Endothelial cell of umbilical vein (primary cell): ENCODE results near the gene DCLK3. TPM values are rescaled to one million over a fixed set of nuclear protein-coding genes. Genes with fewer than 3 reads are reported as not detected.

ENCODE experiments used
- BruUV-seq: library from RNA; stranded (reverse); fragments of 400-500 nt; replicated peaks from 2 replicates; lab custom pipeline; 2021; lab: Mats Ljungman, UMichigan
- CTCF ChIA-PET: fragments of 300-600, 350-600 bp; sonication (Branson Sonifier 250); formaldehyde crosslinking; loops from one replicate; lab custom pipeline; 2021; ENCODE audit warnings: antibody characterized with exemption, inconsistent platforms; lab: Charles Lee
- POLR2A ChIA-PET: fragments of 300-600, 350-600 bp; sonication (Branson Sonifier 250); formaldehyde crosslinking; loops from one replicate; lab custom pipeline; 2021; ENCODE audit warnings: antibody characterized with exemption, inconsistent platforms; lab: Charles Lee
- DNase-seq: peaks from one replicate; pipeline ENCODE4 v3.0.0-alpha.2; 2011; ENCODE audit warnings: low read depth, low spot score
- FAIRE-seq: peaks from 2 replicates; lab custom pipeline; 2011; peaks lifted over from hg19 to GRCh38; lab: Jason Lieb, UNC
- H2AFZ ChIP-seq: 2 replicates; pipeline ENCODE4 v1.6.0; 2012; ENCODE audit warnings: low read depth, low read length, control low read depth, inconsistent platforms
- H3K27ac ChIP-seq: 2 replicates; pipeline ENCODE4 v1.5.1; 2011; ENCODE audit warnings: low read depth, mild to moderate bottlenecking, control low read depth, low read length, moderate library complexity; ENCODE audit not compliant: insufficient read depth
- H3K27me3 ChIP-seq, 2 experiments: 2 replicates each; pipeline versions ENCODE4 v1.6.0 to v1.6.1; 2011; ENCODE audit warnings: low read length in 2 of 2, mixed read lengths in 1 of 2; ENCODE audit not compliant: control insufficient read depth in 2 of 2, insufficient read depth in 2 of 2
- H3K36me3 ChIP-seq, 2 experiments: 2 replicates in 1 of 2; 3 replicates in 1 of 2; pipeline ENCODE4 v1.5.1; 2011; ENCODE audit warnings: low read length in 2 of 2, mild to moderate bottlenecking in 1 of 2, moderate library complexity in 1 of 2; ENCODE audit not compliant: control insufficient read depth in 2 of 2, insufficient read depth in 2 of 2; ENCODE audit errors: extremely low read depth in 1 of 2
- H3K4me1 ChIP-seq: 3 replicates; pipeline ENCODE4 v1.5.1; 2011; ENCODE audit warnings: mild to moderate bottlenecking, low read length; ENCODE audit not compliant: control insufficient read depth, insufficient read depth; ENCODE audit errors: extremely low read depth
- H3K4me2 ChIP-seq: 2 replicates; pipeline ENCODE4 v1.6.1; 2011; ENCODE audit warnings: low read length, control low read depth, mixed read lengths; ENCODE audit not compliant: insufficient read depth
- H3K4me3 ChIP-seq, 3 experiments: fragments of 200-600 bp in 1 of 3; sonication (generic), shearing (Covaris generic) in 1 of 3; replicated peaks in 1 of 3; 2 replicates each; pipeline ENCODE4 v1.5.1; 2011 to 2016; ENCODE audit warnings: control low read depth in 3 of 3, low read length in 3 of 3, mild to moderate bottlenecking in 2 of 3, inconsistent platforms in 1 of 3, low read depth in 1 of 3, moderate library complexity in 1 of 3; ENCODE audit not compliant: insufficient read depth in 1 of 3
- H3K79me2 ChIP-seq: 2 replicates; pipeline ENCODE4 v1.6.0; 2012; ENCODE audit warnings: low read length, inconsistent platforms; ENCODE audit not compliant: control insufficient read depth, insufficient read depth
- H3K9ac ChIP-seq: replicated peaks from 2 replicates; pipeline ENCODE3; 2011; ENCODE audit warnings: low read length, control low read depth; ENCODE audit not compliant: insufficient read depth; ENCODE audit errors: extremely low read depth
- H3K9me1 ChIP-seq: replicated peaks from 3 replicates; pipeline ENCODE4 v1.6.0; 2011; ENCODE audit warnings: mild to moderate bottlenecking, low read length; ENCODE audit not compliant: control insufficient read depth, insufficient read depth; ENCODE audit errors: extremely low read depth
- H3K9me3 ChIP-seq: replicated peaks from 2 replicates; pipeline ENCODE4 v1.5.1; 2012; ENCODE audit warnings: low read length, inconsistent platforms; ENCODE audit not compliant: control insufficient read depth, insufficient read depth
- H4K20me1 ChIP-seq: replicated peaks from 2 replicates; pipeline ENCODE3; 2011; ENCODE audit warnings: mild to moderate bottlenecking, low read length; ENCODE audit not compliant: control insufficient read depth, insufficient read depth; ENCODE audit errors: extremely low read depth
- EZH2 ChIP-seq: IDR thresholded peaks from 2 replicates; pipeline ENCODE4 v1.6.1; 2012; ENCODE audit warnings: borderline replicate concordance, low read depth, mild to moderate bottlenecking, moderate library complexity, low read length, inconsistent platforms; ENCODE audit not compliant: severe bottlenecking
- FOS ChIP-seq: IDR thresholded peaks from 2 replicates; pipeline ENCODE4 v1.6.1; 2011; ENCODE audit warnings: mild to moderate bottlenecking, low read length, moderate library complexity, borderline replicate concordance; ENCODE audit not compliant: insufficient read depth
- GATA2 ChIP-seq: IDR thresholded peaks from 2 replicates; pipeline ENCODE4 v1.7.0; 2011; ENCODE audit warnings: low read depth, mild to moderate bottlenecking, moderate library complexity, mixed read lengths, low read length; ENCODE audit not compliant: insufficient read length, insufficient read depth
- JUN ChIP-seq: IDR thresholded peaks from 2 replicates; pipeline ENCODE4 v1.6.1; 2011; ENCODE audit warnings: borderline replicate concordance, low read depth; ENCODE audit not compliant: insufficient read length, insufficient read depth
- MYC ChIP-seq: IDR thresholded peaks from one replicate; pipeline ENCODE4 v1.6.1; 2011; ENCODE audit warnings: mild to moderate bottlenecking, low read depth, low read length
- POLR2A ChIP-seq: IDR thresholded peaks from 2 replicates; pipeline ENCODE4 v1.6.1; 2012; ENCODE audit warnings: low read depth, mild to moderate bottlenecking, control low read depth, low read length
- POLR2AphosphoS5 ChIP-seq: IDR thresholded peaks from 2 replicates; pipeline ENCODE4 v1.6.1; 2012; ENCODE audit warnings: low read depth, mild to moderate bottlenecking, control low read depth, low read length, moderate library complexity; ENCODE audit not compliant: insufficient read depth
- dilution Hi-C: fragments of 300-500 bp; cut with MboI; formaldehyde crosslinking; loops from one replicate; pipeline ENCODE4 v1.15.0; 2019; ENCODE audit warnings: low sequenced_read_pairs; ENCODE audit not compliant: extremely low pct_ligation_motif_present
- intact Hi-C: fragments of 100-400 bp; cut with micrococcal nuclease; formaldehyde crosslinking; loops from one replicate; pipeline ENCODE4 v1.10.0; 2022
- polyA plus RNA-seq, 4 experiments: library from polyadenylated mRNA; depleted of rRNA in 3 of 4; stranded (reverse) in 3 of 4; unstranded in 1 of 4; fragments of >200 nt; gene quantifications; 2 replicates each; pipeline versions ENCODE4 v1.2.1 to v1.2.3, GENCODE V29; 2011 to 2012; ENCODE audit warnings: missing spikeins in 1 of 4
- total RNA-seq: library from RNA; stranded (reverse); gene quantifications from 2 replicates; pipeline ENCODE4 v1.2.3, GENCODE V29; 2021
- TF ChIP-seq, protein P1 (sequence below): IDR thresholded peaks from 2 replicates; pipeline ENCODE4 v1.6.1; 2011; ENCODE audit not compliant: insufficient read depth, insufficient read length
- TF ChIP-seq, protein P2 (sequence below), 2 donors: IDR thresholded peaks; 1 replicate in 1 of 2; 2 replicates in 1 of 2; pipeline ENCODE4 v1.5.1; 2011; ENCODE audit warnings: low read length in 2 of 2, mild to moderate bottlenecking in 2 of 2, moderate library complexity in 2 of 2, control low read depth in 1 of 2, inconsistent platforms in 1 of 2, low read depth in 1 of 2; ENCODE audit not compliant: insufficient read depth in 1 of 2; ENCODE audit errors: extremely low read depth in 1 of 2

DCLK3 gene
- total and polyA plus RNA-seq, 2 donors (not counting 3 experiments of a cell fraction or from before 2014, with no cell fraction given) = not detected

- no peaks in the 10 kb centered on the region for H3K4me1 ChIP-seq
- FAIRE-seq (no peak), DNase-seq (no peak)
- no peaks in the 10 kb centered on the region for H3K36me3 ChIP-seq
- no peaks in the 10 kb centered on the region for H3K9me1 ChIP-seq
- BruUV-seq = no TSS peak
- H3K9me3 ChIP-seq = no peaks in the 10 kb centered on the region
- no peak overlapping the region for H3K27ac ChIP-seq
- POLR2A ChIA-PET = no interaction called here
- TF ChIP-seq JUN = no peak
- TF ChIP-seq, protein P1, sequence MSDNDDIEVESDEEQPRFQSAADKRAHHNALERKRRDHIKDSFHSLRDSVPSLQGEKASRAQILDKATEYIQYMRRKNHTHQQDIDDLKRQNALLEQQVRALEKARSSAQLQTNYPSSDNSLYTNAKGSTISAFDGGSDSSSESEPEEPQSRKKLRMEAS = no peak
- TF ChIP-seq FOS = no peak
- TF ChIP-seq POLR2A = no peak
- TF ChIP-seq MYC = no peak
- TF ChIP-seq, protein P2, sequence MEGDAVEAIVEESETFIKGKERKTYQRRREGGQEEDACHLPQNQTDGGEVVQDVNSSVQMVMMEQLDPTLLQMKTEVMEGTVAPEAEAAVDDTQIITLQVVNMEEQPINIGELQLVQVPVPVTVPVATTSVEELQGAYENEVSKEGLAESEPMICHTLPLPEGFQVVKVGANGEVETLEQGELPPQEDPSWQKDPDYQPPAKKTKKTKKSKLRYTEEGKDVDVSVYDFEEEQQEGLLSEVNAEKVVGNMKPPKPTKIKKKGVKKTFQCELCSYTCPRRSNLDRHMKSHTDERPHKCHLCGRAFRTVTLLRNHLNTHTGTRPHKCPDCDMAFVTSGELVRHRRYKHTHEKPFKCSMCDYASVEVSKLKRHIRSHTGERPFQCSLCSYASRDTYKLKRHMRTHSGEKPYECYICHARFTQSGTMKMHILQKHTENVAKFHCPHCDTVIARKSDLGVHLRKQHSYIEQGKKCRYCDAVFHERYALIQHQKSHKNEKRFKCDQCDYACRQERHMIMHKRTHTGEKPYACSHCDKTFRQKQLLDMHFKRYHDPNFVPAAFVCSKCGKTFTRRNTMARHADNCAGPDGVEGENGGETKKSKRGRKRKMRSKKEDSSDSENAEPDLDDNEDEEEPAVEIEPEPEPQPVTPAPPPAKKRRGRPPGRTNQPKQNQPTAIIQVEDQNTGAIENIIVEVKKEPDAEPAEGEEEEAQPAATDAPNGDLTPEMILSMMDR (IDR thresholded peaks at IDR 0.05; ENCODE audit: extremely low read depth in 1 of 2, insufficient read depth in 1 of 2, low read depth in 1 of 2, low read length in 2 of 2) = no peak
- TF ChIP-seq POLR2AphosphoS5 = no peak
- TF ChIP-seq EZH2 = no peak
- TF ChIP-seq GATA2 = no peak
- H3K9ac ChIP-seq = no peak overlapping the region
- dilution Hi-C loops (no loop called here), intact Hi-C loops (no loop called here)
- CTCF ChIA-PET = interaction anchor here (1.1 to 1.2 kb wide), 2 partner anchors 130 to 220 kb away, joined by 4 read pairs; no protein-coding TSS in a partner anchor
- H4K20me1 ChIP-seq = no peaks in the 10 kb centered on the region
- H3K27me3 ChIP-seq = no peaks in the 10 kb centered on the region
- H3K4me3 ChIP-seq = no peak overlapping the region
- no peaks in the 10 kb centered on the region for H3K79me2 ChIP-seq
- H2AFZ ChIP-seq = no peak overlapping the region
- no peak overlapping the region for H3K4me2 ChIP-seq
Measured at GRCh38 chr3:36738702-36739101, 25.7 kb downstream of the DCLK3 start.
